ENCODE measurements around the gene SPDL1. TPM values are rescaled to one million over a fixed set of nuclear protein-coding genes. Genes with fewer than 3 reads are reported as not detected.

Gene SPDL1
- total RNA-seq, 4 donors from 2014 or later = 1.5 to 30.2 (median 14.9) TPM

DNA sequence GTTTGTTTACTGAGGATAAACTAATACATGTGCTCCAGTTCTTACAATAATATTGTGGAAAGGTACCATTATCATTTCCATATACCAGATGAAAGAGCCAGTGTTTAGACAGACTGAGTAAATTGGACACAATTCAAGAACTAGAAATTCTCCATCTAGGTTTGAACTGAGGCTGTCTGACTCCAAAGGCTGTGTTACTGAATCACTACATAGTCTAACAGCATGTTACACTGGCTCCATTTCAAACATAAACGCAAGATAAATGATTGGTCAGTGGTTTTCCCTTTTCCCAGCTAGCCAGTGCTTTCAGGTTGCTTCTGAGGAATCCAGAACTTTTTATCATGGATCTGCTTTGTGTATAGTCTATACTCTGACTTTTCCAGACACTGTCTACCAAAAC lies 8.1 kb downstream of the SPDL1 start:
- Histone ChIP-seq H3K27me3 (no peaks in the 10 kb centered on the region), H3K27ac (no peak overlapping the region), H3K36me3 (no peaks in the 10 kb centered on the region), H3K9me3 (no peaks in the 10 kb centered on the region), H3K4me1 (no peaks in the 10 kb centered on the region), H3K4me3 (no peak overlapping the region)
- no peak for TF ChIP-seq POLR2A (IDR thresholded peaks at IDR 0.05)
- TF ChIP-seq, protein P1, sequence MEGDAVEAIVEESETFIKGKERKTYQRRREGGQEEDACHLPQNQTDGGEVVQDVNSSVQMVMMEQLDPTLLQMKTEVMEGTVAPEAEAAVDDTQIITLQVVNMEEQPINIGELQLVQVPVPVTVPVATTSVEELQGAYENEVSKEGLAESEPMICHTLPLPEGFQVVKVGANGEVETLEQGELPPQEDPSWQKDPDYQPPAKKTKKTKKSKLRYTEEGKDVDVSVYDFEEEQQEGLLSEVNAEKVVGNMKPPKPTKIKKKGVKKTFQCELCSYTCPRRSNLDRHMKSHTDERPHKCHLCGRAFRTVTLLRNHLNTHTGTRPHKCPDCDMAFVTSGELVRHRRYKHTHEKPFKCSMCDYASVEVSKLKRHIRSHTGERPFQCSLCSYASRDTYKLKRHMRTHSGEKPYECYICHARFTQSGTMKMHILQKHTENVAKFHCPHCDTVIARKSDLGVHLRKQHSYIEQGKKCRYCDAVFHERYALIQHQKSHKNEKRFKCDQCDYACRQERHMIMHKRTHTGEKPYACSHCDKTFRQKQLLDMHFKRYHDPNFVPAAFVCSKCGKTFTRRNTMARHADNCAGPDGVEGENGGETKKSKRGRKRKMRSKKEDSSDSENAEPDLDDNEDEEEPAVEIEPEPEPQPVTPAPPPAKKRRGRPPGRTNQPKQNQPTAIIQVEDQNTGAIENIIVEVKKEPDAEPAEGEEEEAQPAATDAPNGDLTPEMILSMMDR (IDR thresholded peaks at IDR 0.05) = no peak
- intact Hi-C loops (cut with DNase I; ENCODE audit: low total_unique reads) = no loop called here
- DNase-seq = no peak

DNA sequence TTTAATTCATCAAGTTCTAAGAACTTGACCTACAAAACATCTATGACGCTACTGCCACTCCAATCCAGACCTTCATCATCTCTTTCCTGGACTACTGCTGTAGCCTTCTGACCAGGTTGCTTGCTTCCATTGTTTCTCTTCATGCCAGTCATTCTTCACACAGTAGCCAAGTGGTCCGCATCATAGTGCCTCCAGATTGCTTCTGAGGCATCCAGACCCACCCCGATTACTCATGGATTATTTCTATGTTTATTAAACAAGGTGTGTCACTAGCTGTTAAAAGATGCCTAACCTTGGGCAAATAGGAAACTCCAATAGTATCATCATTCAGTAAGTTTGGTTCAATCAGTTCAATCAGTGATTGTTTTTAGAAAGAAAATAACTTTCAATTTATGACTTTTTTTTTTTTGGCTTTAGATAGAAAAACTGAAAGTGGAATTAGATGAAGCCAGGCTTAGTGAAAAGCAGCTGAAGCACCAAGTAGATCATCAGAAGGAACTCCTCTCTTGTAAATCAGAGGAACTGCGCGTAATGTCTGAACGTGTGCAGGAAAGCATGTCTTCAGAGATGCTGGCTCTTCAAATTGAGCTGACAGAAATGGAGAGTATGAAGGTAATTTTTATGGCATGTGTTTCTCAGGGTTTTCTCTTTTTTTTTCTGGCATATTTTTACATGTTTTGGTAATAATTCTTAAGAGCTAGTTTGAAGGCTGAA lies 9.5 kb downstream of the SPDL1 start:
- Histone ChIP-seq H3K9me3 (no peaks in the 10 kb centered on the region), H3K36me3 (no peaks in the 10 kb centered on the region), H3K4me1 (no peaks in the 10 kb centered on the region), H3K27me3 (no peaks in the 10 kb centered on the region), H3K4me3 (no peak overlapping the region), H3K27ac (no peak overlapping the region)
- intact Hi-C loops (cut with DNase I; ENCODE audit: low total_unique reads) = no loop called here
- DNase-seq = no peak
- no peak for TF ChIP-seq POLR2A (IDR thresholded peaks at IDR 0.05)
- TF ChIP-seq, protein P1 (IDR thresholded peaks at IDR 0.05) = no peak

DNA sequence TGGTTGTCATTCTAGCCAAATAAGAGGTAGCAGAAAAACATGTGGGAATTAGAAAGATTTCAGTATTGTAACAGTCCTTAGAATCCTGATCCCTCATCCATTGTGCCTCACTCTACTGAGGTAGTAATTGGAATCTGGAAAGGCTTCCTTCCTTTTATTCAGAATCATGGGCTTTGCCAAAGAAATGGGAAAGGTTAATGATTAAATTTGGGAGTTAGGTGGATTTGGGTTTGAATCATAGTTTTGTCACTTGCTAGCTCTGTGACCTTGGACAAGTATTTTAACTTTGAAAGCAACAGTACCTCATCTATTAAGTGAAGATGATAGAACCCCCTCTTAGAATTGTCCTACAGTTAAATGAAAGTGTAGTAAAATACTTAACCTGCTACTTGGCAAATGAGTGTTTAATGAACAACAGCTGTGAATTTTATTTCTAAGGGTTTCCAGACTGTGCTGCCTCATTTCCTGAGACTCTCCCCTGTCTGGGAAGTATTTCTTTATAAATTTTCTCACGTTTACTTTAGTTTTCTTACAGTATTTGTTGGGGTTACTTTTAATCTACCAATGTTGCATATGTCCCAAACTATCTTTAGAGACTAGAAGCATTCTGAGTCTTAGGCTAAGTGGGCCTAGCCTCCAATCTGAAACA lies 11.7 kb downstream of the SPDL1 start:
- no peak overlapping the region for H3K4me3 ChIP-seq
- H3K27ac ChIP-seq = no peak overlapping the region
- no peaks in the 10 kb centered on the region for H3K27me3 ChIP-seq
- no peaks in the 10 kb centered on the region for H3K4me1 ChIP-seq
- H3K9me3 ChIP-seq = no peaks in the 10 kb centered on the region
- DNase-seq = no peak
- H3K36me3 ChIP-seq = no peaks in the 10 kb centered on the region
- intact Hi-C loops (cut with DNase I; ENCODE audit: low total_unique reads) = no loop called here
- TF ChIP-seq, protein P1 (IDR thresholded peaks at IDR 0.05) = no peak
- TF ChIP-seq POLR2A (IDR thresholded peaks at IDR 0.05) = no peak

DNA sequence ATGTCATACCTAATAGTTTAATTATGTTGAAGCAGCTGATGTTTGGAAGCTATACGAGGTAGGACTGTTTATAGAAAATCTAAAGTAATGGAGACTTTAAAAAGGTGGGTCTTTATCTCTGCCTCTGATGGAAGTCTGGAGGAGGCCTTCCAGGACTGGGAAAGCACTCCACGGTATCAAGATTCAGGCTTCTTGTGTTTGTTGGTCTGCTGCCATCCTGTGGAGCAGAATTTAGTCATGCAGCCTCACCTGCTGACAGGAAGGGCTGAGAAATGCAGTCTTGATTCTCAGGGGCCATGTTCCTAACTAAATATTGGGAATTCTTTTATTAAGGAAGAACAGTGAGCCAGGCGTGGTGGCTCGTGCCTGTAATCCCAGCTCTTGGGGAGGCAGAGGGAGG lies 15.9 kb downstream of the SPDL1 start:
- TF ChIP-seq, protein P1 (IDR thresholded peaks at IDR 0.05) = no peak
- TF ChIP-seq POLR2A (IDR thresholded peaks at IDR 0.05) = no peak
- H3K4me1 ChIP-seq = no peaks in the 10 kb centered on the region
- H3K27me3 ChIP-seq = no peaks in the 10 kb centered on the region
- intact Hi-C loops (cut with DNase I; ENCODE audit: low total_unique reads) = no loop called here
- no peaks in the 10 kb centered on the region for H3K36me3 ChIP-seq
- H3K4me3 ChIP-seq = no peak overlapping the region
- no peaks in the 10 kb centered on the region for H3K9me3 ChIP-seq
- DNase-seq = no peak
- no peak overlapping the region for H3K27ac ChIP-seq

DNA sequence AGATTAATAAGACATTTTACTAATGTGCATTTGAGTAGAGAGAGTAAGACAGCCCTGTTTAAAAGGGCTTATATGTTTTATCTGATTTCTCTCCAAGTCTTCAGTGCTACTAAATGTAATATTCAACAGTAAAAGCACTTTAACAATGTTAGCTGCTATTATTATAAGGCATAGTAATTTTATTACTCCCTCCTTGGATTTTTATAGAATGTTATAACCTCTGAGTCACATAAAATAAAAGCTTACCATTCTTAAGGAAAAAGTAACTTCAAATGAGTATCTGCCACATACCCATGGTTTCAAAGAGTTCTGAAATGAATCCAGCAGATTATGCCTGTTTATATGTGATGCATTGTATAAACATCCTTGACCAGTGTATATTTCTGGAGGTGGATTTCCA lies 19.0 kb downstream of the SPDL1 start:
- no peak for TF ChIP-seq POLR2A (IDR thresholded peaks at IDR 0.05)
- TF ChIP-seq, protein P1 (IDR thresholded peaks at IDR 0.05) = no peak
- H3K9me3 ChIP-seq = no peaks in the 10 kb centered on the region
- no peaks in the 10 kb centered on the region for H3K4me1 ChIP-seq
- H3K27ac ChIP-seq = no peak overlapping the region
- DNase-seq = no peak
- intact Hi-C loops (cut with DNase I; ENCODE audit: low total_unique reads) = no loop called here
- H3K27me3 ChIP-seq = no peaks in the 10 kb centered on the region
- no peaks in the 10 kb centered on the region for H3K36me3 ChIP-seq
- H3K4me3 ChIP-seq = no peak overlapping the region
